ENCODE data around the gene PARK7. TPM values are rescaled to one million over a fixed set of nuclear protein-coding genes. Genes with fewer than 3 reads are reported as not detected.
A peak's percentile ranks its signal among the peaks of the same experiment; 100 is the strongest.

Gene PARK7
- 100 to 1,000 TPM; 140 to 247 TPM for total RNA-seq
- polyA plus RNA-seq = 100 to 1,000 TPM; 287 to 392 TPM
- long read RNA-seq, donor 1, transcript PARK7-201 (7 exons, 949 nt) = major isoform, 84 of 241 reads
- long read RNA-seq, donor 1, transcript PARK7-209 (7 exons, 1,088 nt) = minor isoform, 80 of 241 reads
- long read RNA-seq, donor 1, partial matches to known transcripts = 77 of 241 reads
- long read RNA-seq, donor 1, other reads (novel, unspliced or antisense) = 0 of 241 reads
- long read RNA-seq, donor 2, transcript PARK7-201 (7 exons, 949 nt) = major isoform, 35 of 73 reads
- long read RNA-seq, donor 2, transcript PARK7-209 (7 exons, 1,088 nt) = minor isoform, 28 of 73 reads
- long read RNA-seq, donor 2, partial matches to known transcripts = 10 of 73 reads
- long read RNA-seq, donor 2, other reads (novel, unspliced or antisense) = 0 of 73 reads
- long read RNA-seq, donor 3, transcript PARK7-201 (7 exons, 949 nt) = minor isoform, 36 of 174 reads
- long read RNA-seq, donor 3, transcript PARK7-209 (7 exons, 1,088 nt) = major isoform, 41 of 174 reads
- long read RNA-seq, donor 3, partial matches to known transcripts = 97 of 174 reads
- long read RNA-seq, donor 3, other reads (novel, unspliced or antisense) = 0 of 174 reads
- long read RNA-seq, donor 4, transcript PARK7-209 (7 exons, 1,088 nt) = major isoform, 43 of 114 reads
- long read RNA-seq, donor 4, transcript PARK7-201 (7 exons, 949 nt) = minor isoform, 24 of 114 reads
- long read RNA-seq, donor 4, partial matches to known transcripts = 46 of 114 reads
- long read RNA-seq, donor 4, other reads (novel, unspliced or antisense) = 0 of 114 reads
- long read RNA-seq, donor 5, transcript PARK7-209 (7 exons, 1,088 nt) = minor isoform, 76 of 197 reads
- long read RNA-seq, donor 5, transcript PARK7-201 (7 exons, 949 nt) = major isoform, 81 of 197 reads
- long read RNA-seq, donor 5, partial matches to known transcripts = 35 of 197 reads
- long read RNA-seq, donor 5, other reads (novel, unspliced or antisense) = 5 of 197 reads

- Histone ChIP-seq H3K9ac (ENCODE audit: insufficient read depth in 1 of 2, low read length in 2 of 2) (peak within 1 kb of the TSS; percentile 86 to 91), H3K9me3 (ENCODE audit: control insufficient read depth in 4 of 4, insufficient read depth in 3 of 4, low read length in 3 of 4) (no peaks in the 10 kb centered on the region), H3K27ac (ENCODE audit: low read depth in 1 of 2, low read length in 1 of 2) (peak within 1 kb of the TSS; percentile 94 to 95), H3K4me1 (ENCODE audit: control insufficient read depth in 5 of 5, insufficient read depth in 5 of 5, low read length in 5 of 5) (peaks cover 0 to 18% (median 1%) of the 10 kb centered on the region in 5 donors), H3K27me3 (ENCODE audit: control insufficient read depth in 3 of 3, insufficient read depth in 3 of 3, low read length in 2 of 3) (no peaks in the 10 kb centered on the region), H3K36me3 (ENCODE audit: control insufficient read depth in 4 of 4, insufficient read depth in 4 of 4, low read length in 4 of 4) (peaks cover 10 to 20% (median 15%) of the 10 kb centered on the region in 4 donors), H3K4me3 (peak within 1 kb of the TSS; percentile 83)
- WGBS, 2 donors = 0% methylated on average over 74 to 81 of the region's 81 CpGs
- ATAC-seq (ENCODE audit: insufficient read depth, low FRiP score) (peak; percentile 100), DNase-seq (peak; percentile 100)
- TF ChIP-seq, protein P1, sequence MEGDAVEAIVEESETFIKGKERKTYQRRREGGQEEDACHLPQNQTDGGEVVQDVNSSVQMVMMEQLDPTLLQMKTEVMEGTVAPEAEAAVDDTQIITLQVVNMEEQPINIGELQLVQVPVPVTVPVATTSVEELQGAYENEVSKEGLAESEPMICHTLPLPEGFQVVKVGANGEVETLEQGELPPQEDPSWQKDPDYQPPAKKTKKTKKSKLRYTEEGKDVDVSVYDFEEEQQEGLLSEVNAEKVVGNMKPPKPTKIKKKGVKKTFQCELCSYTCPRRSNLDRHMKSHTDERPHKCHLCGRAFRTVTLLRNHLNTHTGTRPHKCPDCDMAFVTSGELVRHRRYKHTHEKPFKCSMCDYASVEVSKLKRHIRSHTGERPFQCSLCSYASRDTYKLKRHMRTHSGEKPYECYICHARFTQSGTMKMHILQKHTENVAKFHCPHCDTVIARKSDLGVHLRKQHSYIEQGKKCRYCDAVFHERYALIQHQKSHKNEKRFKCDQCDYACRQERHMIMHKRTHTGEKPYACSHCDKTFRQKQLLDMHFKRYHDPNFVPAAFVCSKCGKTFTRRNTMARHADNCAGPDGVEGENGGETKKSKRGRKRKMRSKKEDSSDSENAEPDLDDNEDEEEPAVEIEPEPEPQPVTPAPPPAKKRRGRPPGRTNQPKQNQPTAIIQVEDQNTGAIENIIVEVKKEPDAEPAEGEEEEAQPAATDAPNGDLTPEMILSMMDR (IDR thresholded peaks at IDR 0.05; ENCODE audit: control extremely low read depth, extremely low read depth) = peak; percentile 1
Observed at GRCh38 chr1:7961216-7962013, at the start of gene PARK7. PARK7 (plus strand) TSS chr1:7961711; CDS start chr1:7962786, 1,075 bp downstream.

GRCh38 chr1:7912145-7912544, 49.4 kb upstream of the PARK7 start:
- Histone ChIP-seq H3K27ac (ENCODE audit: low read depth in 1 of 2, low read length in 1 of 2) (no peak overlapping the region), H3K9me3 (ENCODE audit: control insufficient read depth in 4 of 4, insufficient read depth in 3 of 4, low read length in 3 of 4) (no peaks in the 10 kb centered on the region), H3K4me3 (no peak overlapping the region), H3K36me3 (ENCODE audit: control insufficient read depth in 4 of 4, insufficient read depth in 4 of 4, low read length in 4 of 4) (no peaks in the 10 kb centered on the region), H3K4me1 (ENCODE audit: control insufficient read depth in 5 of 5, insufficient read depth in 5 of 5, low read length in 5 of 5) (no peaks in the 10 kb centered on the region), H3K9ac (ENCODE audit: insufficient read depth in 1 of 2, low read length in 2 of 2) (no peak overlapping the region), H3K27me3 (ENCODE audit: control insufficient read depth in 3 of 3, insufficient read depth in 3 of 3, low read length in 2 of 3) (peaks cover 0 to 2% (median 0%) of the 10 kb centered on the region in 3 donors)
- WGBS, 2 donors = 87 to 92% methylated on average over 3 of the region's 3 CpGs
- DNase-seq (no peak), ATAC-seq (ENCODE audit: insufficient read depth, low FRiP score) (no peak)
- TF ChIP-seq, protein P1 (IDR thresholded peaks at IDR 0.05; ENCODE audit: control extremely low read depth, extremely low read depth) = no peak

GRCh38 chr1:7912743-7913557, 48.6 kb upstream of the PARK7 start:
- Histone ChIP-seq H3K9me3 (ENCODE audit: control insufficient read depth in 4 of 4, insufficient read depth in 3 of 4, low read length in 3 of 4) (no peaks in the 10 kb centered on the region), H3K27me3 (ENCODE audit: control insufficient read depth in 3 of 3, insufficient read depth in 3 of 3, low read length in 2 of 3) (peaks cover 0 to 2% (median 0%) of the 10 kb centered on the region in 3 donors), H3K9ac (ENCODE audit: insufficient read depth in 1 of 2, low read length in 2 of 2) (no peak overlapping the region), H3K27ac (ENCODE audit: low read depth in 1 of 2, low read length in 1 of 2) (no peak overlapping the region), H3K4me3 (no peak overlapping the region), H3K36me3 (ENCODE audit: control insufficient read depth in 4 of 4, insufficient read depth in 4 of 4, low read length in 4 of 4) (no peaks in the 10 kb centered on the region), H3K4me1 (ENCODE audit: control insufficient read depth in 5 of 5, insufficient read depth in 5 of 5, low read length in 5 of 5) (no peaks in the 10 kb centered on the region)
- ATAC-seq (ENCODE audit: insufficient read depth, low FRiP score) (no peak), DNase-seq (peak in 1 of 3 donors; percentile 6)
- TF ChIP-seq, protein P1 (IDR thresholded peaks at IDR 0.05; ENCODE audit: control extremely low read depth, extremely low read depth) = no peak
- WGBS, 2 donors = 44 to 46% methylated on average over 18 of the region's 18 CpGs

Measured in lung (tissue), 16 donors.